Measurements from ENCODE around the gene PDS5B. TPM values are rescaled to one million over a fixed set of nuclear protein-coding genes. Genes with fewer than 3 reads are reported as not detected.

PDS5B gene
- total RNA-seq, 1 donor from 2014 or later, result 49.0 TPM

- no peak for TF ChIP-seq CTCF (IDR thresholded peaks at IDR 0.05)
- H3K4me1 Mint-ChIP-seq (ENCODE audit: low read depth), result peaks cover 6% of the 10 kb centered on the region
- H3K36me3 Mint-ChIP-seq (ENCODE audit: low read depth), result peaks cover 31% of the 10 kb centered on the region
- peaks cover 8% of the 10 kb centered on the region for H3K9me3 Mint-ChIP-seq (ENCODE audit: low read depth)
- DNase-seq (ENCODE audit: low spot score), result no peak
- no peak overlapping the region for H3K27ac Mint-ChIP-seq (ENCODE audit: unreplicated experiment)
- no peaks in the 10 kb centered on the region for H3K27me3 Mint-ChIP-seq (ENCODE audit: low read depth)
- H3K4me3 Mint-ChIP-seq (ENCODE audit: unreplicated experiment), result no peak overlapping the region
These were observed 175.2 kb downstream of the PDS5B start for GRCh38 chr13:32761472-32761871.

GRCh38 chr13:32779119-32779518 is 192.9 kb downstream of the PDS5B start:
- no peak for TF ChIP-seq CTCF (IDR thresholded peaks at IDR 0.05)
- Mint-ChIP-seq H3K9me3 (ENCODE audit: low read depth) (peaks cover 6% of the 10 kb centered on the region), H3K36me3 (ENCODE audit: low read depth) (peaks cover 19% of the 10 kb centered on the region), H3K27me3 (ENCODE audit: low read depth) (no peaks in the 10 kb centered on the region), H3K27ac (ENCODE audit: unreplicated experiment) (no peak overlapping the region), H3K4me1 (ENCODE audit: low read depth) (peaks cover 7% of the 10 kb centered on the region), H3K4me3 (ENCODE audit: unreplicated experiment) (no peak overlapping the region)
- DNase-seq (ENCODE audit: low spot score), result no peak

- Mint-ChIP-seq H3K36me3 (ENCODE audit: low read depth) (peaks cover 19% of the 10 kb centered on the region), H3K9me3 (ENCODE audit: low read depth) (peaks cover 6% of the 10 kb centered on the region), H3K27me3 (ENCODE audit: low read depth) (no peaks in the 10 kb centered on the region), H3K4me3 (ENCODE audit: unreplicated experiment) (no peak overlapping the region), H3K4me1 (ENCODE audit: low read depth) (peaks cover 7% of the 10 kb centered on the region), H3K27ac (ENCODE audit: unreplicated experiment) (no peak overlapping the region)
- no peak for TF ChIP-seq CTCF (IDR thresholded peaks at IDR 0.05)
- DNase-seq (ENCODE audit: low spot score), result no peak
These were observed 195.7 kb downstream of the PDS5B start for GRCh38 chr13:32781906-32782305.

- H3K27me3 Mint-ChIP-seq (ENCODE audit: low read depth), result no peaks in the 10 kb centered on the region
These were observed 196.8 kb downstream of the PDS5B start for GRCh38 chr13:32783067-32783466.

GRCh38 chr13:32790731-32791130 is 204.5 kb downstream of the PDS5B start:
- no peaks in the 10 kb centered on the region for H3K27me3 Mint-ChIP-seq (ENCODE audit: low read depth)
- H3K4me1 Mint-ChIP-seq (ENCODE audit: low read depth), result peaks cover 8% of the 10 kb centered on the region
- TF ChIP-seq CTCF (IDR thresholded peaks at IDR 0.05), result peak; percentile 40
- no peaks in the 10 kb centered on the region for H3K9me3 Mint-ChIP-seq (ENCODE audit: low read depth)
- no peak for DNase-seq (ENCODE audit: low spot score)
- H3K27ac Mint-ChIP-seq (ENCODE audit: unreplicated experiment), result no peak overlapping the region
- H3K36me3 Mint-ChIP-seq (ENCODE audit: low read depth), result peaks cover 4% of the 10 kb centered on the region
- H3K4me3 Mint-ChIP-seq (ENCODE audit: unreplicated experiment), result no peak overlapping the region

More at GRCh38 chr13:32783067-32783466, 196.8 kb downstream of the PDS5B start:
- no peak overlapping the region for H3K27ac Mint-ChIP-seq (ENCODE audit: unreplicated experiment)
- H3K4me3 Mint-ChIP-seq (ENCODE audit: unreplicated experiment), result no peak overlapping the region
- DNase-seq (ENCODE audit: low spot score), result no peak
- peaks cover 19% of the 10 kb centered on the region for H3K36me3 Mint-ChIP-seq (ENCODE audit: low read depth)
- peaks cover 6% of the 10 kb centered on the region for H3K9me3 Mint-ChIP-seq (ENCODE audit: low read depth)
- TF ChIP-seq CTCF (IDR thresholded peaks at IDR 0.05), result no peak
- H3K4me1 Mint-ChIP-seq (ENCODE audit: low read depth), result peaks cover 7% of the 10 kb centered on the region
